ENCODE measurements around the gene CDHR2.

The CDHR2 gene, protein sequence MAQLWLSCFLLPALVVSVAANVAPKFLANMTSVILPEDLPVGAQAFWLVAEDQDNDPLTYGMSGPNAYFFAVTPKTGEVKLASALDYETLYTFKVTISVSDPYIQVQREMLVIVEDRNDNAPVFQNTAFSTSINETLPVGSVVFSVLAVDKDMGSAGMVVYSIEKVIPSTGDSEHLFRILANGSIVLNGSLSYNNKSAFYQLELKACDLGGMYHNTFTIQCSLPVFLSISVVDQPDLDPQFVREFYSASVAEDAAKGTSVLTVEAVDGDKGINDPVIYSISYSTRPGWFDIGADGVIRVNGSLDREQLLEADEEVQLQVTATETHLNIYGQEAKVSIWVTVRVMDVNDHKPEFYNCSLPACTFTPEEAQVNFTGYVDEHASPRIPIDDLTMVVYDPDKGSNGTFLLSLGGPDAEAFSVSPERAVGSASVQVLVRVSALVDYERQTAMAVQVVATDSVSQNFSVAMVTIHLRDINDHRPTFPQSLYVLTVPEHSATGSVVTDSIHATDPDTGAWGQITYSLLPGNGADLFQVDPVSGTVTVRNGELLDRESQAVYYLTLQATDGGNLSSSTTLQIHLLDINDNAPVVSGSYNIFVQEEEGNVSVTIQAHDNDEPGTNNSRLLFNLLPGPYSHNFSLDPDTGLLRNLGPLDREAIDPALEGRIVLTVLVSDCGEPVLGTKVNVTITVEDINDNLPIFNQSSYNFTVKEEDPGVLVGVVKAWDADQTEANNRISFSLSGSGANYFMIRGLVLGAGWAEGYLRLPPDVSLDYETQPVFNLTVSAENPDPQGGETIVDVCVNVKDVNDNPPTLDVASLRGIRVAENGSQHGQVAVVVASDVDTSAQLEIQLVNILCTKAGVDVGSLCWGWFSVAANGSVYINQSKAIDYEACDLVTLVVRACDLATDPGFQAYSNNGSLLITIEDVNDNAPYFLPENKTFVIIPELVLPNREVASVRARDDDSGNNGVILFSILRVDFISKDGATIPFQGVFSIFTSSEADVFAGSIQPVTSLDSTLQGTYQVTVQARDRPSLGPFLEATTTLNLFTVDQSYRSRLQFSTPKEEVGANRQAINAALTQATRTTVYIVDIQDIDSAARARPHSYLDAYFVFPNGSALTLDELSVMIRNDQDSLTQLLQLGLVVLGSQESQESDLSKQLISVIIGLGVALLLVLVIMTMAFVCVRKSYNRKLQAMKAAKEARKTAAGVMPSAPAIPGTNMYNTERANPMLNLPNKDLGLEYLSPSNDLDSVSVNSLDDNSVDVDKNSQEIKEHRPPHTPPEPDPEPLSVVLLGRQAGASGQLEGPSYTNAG (N-terminal part only)

DNA sequence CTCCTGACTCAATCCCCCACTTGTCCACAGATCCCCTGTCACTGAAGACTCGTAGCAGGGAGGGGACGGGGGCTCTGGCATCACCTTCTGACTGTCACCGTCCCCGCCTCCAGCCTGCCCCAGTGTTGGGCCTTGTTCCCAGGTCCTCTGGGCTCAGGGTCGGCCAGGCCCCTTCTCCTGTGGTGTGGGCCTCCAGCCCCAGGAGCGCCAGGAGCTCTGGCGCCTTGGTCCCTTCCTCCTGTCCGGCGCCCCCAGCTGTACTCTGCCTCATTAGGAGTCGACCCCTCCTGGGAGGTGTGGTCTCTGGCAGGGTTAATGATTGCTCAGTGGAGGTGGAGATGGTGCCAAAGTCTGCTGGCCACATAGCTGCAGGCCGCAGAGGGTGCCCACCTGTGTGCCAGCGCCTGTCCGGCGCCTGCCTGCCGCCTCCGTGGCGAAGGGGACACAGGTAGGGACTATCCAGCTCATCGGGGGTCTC lies at the start of gene CDHR2:
TSS of gene CDHR2 (plus strand) at position 376 of the 478 bp plus-strand sequence. CDS start 16,011 bp downstream, outside the sequence.
- DNase-seq: no peak

DNA sequence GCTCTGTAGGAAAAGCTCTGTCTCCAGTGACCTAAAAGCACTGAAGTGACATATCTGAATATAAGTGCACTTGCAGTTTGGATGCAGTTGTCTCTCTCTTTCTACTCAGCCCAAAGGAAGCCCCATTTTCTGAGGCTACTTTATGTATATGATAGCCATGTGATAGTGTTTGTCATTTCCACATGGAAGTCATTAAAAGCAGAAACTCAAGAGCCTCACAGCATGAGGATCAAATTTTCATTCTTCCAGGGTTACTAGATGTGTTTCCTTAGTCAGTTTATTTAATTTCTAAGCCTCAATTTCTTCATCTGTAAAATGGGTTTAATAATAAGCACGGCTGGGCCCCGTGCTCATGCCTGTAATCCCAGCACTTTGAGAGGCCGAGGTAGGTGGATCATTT lies 48.6 kb upstream of the CDHR2 start:
- DNase-seq: no peak

DNA sequence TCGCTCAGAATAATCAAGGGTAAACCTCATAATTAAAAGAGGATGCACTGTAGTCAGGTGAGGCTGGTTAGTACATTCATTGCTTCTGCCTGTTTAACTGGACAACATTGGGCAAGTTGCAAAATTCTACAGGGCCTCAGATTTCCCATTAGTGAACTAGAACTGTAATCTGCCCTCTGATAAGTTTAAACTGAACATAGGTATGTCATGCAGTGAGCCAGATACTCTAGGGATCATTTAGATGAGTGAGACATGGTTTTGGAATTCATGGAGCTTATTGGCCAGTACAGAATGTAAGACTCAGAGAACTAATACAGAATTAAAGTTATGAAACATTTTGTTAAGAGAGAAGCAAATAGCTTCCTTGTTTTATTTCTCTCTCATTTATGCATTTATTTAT lies 47.8 kb upstream of the CDHR2 start:
- no peak for DNase-seq

DNA sequence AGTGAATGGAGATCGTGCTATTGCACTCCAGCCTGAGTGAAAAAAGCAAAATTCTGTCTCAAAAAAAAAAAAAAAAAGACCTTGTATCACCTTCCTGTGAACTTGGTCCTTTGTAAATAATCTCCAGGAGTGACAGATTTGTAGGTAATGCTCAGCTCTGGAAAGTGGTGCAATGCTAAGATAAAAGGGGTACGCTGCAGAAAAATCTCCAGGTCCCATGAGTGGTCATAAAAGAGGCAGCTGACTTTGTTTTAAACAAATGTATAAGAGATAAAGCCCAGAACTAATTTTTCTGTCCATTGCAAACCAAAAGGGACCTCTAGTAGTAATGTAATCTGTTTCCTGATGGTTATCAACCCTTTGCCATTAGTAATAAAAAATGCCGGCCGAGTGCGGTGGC lies 45.6 kb upstream of the CDHR2 start:
- no peak for DNase-seq

DNA sequence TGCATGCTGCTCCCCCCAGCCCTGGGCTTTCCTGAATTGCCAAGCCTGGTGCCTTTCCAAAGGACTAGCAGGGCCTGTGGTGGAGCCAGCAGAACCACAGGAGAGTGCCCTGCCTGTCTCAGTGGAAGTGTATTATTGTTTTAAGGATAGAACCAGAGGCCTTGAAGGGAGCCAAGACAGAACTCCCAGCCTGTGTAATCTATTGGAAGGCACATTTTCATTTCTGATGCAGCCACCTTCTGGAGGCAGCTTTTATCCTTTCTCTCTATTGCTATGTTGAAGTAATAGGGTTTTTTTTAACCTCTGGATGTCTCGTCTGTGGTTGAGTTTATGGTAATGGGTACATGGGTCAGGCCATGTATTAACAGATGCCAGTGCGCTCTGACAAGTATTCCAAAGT lies 41.2 kb upstream of the CDHR2 start:
- DNase-seq: no peak

DNA sequence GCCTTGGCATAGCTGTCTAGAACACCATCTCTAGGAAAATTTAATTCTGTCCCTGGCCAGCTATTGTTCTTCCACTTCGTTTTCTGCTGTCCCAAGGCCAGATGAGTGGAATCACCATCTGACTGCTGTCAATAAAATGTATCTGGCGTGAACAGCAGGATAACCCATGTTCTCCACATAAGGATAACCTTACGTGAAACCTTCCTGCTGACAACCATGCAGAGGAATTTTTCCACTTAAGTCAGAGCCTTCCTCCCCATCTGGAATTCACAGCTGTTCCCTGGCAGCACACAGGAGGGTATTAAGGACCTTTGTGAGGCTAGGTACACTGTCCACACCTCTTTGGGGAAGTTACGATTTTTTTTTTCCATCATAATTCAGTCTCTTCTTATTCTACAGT lies 40.5 kb upstream of the CDHR2 start:
- no peak for DNase-seq

DNA sequence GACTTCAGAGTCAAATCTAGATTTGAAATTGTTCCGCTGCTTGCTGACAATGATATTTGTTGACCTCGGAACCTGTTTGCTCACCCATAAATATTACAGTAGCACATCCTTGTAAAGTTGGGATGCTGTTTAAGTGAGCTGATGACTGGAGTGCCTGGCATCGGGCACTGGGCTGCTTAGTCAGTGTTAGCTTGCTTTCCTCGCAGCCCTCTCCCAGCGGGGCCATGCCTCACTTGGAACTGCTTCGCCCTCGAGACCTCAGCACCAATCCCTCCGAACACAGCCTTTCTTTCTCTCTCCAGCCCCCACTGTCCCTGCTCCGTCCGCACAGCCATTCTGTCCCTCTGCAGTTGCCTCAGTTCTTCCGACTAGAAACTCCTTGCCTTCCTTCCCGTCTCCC lies 35.4 kb upstream of the CDHR2 start:
- DNase-seq: no peak

DNA sequence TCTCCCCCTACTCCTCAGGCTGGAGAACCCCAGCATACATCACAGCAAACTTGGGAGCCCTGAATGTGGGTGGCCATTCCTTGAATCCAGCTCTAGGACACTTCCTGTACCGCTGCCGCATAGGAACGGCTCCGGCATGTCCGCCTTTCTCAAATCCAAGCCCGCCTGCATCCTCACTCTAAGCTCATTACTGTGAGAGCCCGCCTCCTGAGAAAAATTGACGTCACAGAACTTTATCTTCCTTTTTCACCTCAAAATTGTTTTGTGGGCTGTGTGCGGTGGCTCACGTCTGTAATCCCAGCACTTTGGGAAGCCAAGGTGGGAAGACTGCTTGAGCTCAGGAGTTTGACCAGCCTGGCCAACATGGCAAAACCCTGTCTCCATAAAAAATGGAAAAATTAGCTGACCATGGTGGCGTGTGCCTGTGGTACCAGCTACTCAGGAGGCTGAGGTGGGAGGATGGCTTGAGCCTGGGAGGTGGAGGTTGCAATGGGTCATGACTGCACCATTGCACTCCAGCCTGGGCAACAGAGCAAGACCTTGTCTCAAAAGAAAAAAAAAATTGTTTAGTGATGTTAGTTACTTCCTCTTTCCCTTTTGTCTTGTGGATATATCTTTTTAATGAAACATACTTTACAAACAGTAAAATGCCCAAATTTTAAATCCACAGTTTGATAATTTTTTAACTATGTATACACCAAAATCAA lies 34.7 kb upstream of the CDHR2 start:
- no peak for DNase-seq

DNA sequence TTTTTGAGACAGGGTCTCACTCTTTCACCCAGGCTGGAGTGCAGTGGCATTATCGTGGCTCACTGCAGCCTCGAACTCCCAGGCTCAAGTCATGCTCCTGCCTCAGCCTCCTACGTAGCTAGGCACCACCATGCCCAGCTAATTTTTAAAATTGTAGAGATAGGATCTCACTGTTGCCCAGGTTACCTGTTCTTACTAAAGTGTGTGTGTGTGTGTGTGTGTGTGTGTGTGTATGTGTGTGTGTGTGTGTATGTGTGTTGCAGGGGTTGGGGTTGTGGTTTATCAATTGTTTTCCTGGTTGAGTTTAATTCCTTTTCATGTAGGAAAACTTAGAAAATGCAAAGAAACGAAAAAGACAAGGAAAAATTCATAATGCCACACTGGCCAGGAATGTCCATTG lies 33.7 kb upstream of the CDHR2 start:
- no peak for DNase-seq

DNA sequence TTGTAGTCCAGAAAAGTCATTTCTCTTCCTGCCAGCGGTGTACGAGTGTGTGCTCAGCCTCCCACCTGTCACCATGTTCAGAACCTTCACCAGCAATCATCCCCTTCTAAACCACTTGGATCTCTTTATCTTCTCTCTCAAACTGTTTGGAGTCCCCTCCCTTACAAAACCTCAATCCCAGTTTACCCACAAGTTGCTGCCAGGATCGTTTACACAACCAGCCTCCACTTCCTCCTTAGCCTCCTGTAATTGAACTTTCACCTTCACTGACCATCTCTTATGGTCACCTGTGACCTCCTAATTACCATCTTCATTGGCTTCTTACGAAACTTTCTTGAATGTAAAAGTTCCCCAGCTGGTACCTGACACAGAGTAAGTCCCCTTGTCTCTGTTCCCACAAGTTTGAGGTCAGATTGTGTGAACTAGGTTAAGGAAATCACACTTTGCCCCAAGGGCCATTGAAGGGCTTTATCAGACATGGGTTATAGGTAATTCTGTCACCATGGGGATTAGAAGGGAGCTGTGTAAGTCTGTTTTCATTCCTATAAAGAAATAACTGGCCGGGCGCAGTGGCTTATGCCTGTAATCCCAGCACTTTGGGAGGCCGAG lies 32.0 kb upstream of the CDHR2 start:
- DNase-seq: no peak

DNA sequence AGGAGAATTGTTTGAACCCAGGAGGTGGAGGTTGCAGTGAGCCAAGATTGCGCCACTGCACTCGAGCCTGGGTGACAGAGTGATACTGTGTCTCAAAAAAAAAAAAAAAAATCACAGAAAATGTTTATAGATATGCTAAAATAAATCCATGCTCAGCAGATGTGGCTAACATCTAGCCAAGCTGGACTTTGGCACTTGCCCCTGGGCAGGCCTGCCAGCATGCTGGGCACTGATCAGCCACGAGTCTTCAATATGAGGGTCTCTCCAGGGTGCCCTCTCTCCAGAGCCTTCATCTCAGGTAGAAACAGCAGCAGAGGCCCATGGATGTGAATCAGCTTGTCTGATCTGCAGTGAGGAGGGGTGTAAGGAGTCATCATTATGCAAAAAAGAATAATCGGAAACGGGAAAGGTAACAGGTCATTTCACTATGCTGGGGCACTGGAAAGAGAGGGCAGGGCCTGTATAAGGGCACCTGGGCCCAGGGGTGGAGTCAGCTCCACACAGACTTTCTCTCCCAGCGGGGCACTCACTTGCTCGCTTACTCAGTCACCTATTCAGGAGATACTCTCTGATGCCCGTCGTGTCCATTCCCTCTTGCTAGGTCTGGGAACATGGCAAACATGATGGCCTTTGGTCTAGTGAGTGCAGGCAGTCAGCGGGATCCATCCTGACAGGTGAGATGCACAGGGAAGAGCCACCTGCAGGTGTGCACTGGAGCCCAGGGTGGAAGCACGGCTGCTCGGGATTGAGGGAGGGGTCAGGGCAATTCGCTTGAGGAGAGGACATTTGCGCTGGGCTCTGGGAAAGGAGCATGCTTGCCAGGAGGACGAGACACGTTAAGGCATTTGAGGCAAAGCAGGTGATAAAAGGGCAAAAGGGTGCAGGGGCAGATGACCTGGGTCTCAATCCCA lies 29.1 kb upstream of the CDHR2 start:
- no peak for DNase-seq

DNA sequence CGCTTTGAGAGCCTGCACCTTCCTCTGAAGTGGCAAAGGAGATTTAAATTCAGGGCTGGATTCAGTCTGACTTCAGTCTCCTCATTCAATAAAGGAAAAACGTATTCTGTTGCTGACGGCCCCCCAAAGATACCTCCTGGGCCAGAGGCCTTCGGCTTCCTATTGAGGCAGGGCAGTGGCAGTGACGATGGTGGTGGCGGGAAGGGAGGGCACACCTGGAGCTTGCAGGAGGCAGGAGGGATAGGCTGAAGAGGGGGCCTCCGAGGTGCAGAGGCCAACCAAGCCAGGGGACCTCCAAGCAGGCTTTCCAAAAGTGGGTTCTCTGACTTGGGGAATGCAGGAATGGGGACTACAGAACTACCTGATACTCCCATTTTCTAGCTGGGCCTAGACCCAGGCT lies 27.9 kb upstream of the CDHR2 start:
- no peak for DNase-seq

DNA sequence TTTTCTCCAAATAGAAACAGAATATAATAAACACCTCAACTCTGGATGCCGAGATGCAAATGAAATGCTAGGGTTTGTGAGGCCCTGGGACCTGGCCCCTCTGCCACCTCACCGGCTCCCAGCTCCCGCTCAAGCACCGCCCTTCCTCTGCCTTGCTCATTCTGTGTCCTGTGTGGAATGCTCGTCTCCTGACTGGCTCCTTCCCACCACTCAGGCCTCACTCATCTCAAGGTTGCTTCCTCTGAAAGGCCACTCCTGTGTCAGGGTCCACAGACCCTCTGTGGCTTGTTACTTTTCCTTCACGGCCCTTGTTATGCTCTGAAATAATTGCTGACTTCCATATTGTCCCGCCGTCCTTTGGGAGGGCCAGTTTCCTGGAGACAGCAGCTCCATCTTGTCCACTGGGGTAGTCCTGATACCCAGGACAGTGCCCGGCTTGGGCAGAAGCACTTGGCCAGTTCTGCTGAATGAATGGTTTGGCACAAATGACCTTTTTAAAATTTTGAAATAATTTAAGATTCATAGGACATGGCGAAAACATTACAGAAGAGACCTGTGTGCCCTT lies 27.4 kb upstream of the CDHR2 start:
- no peak for DNase-seq

DNA sequence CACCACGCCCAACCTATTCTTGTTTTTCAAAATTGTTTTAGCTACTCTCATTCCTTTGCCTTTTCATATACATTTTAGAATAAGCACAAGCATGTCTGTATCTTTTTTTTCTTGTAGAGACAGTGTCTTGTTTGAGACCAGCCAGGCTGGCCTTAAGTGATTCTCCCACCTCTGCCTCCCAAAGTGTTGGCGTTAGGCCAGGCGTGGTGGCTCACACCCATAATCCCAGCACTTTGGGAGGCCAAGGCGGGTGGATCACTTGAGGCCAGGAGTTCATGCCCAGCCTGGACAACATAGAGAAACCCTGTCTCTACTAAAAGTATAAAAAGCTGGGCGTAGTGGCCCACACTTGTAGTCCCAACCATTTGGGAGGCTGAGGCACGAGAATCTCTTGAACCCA lies 25.0 kb upstream of the CDHR2 start:
- no peak for DNase-seq

DNA sequence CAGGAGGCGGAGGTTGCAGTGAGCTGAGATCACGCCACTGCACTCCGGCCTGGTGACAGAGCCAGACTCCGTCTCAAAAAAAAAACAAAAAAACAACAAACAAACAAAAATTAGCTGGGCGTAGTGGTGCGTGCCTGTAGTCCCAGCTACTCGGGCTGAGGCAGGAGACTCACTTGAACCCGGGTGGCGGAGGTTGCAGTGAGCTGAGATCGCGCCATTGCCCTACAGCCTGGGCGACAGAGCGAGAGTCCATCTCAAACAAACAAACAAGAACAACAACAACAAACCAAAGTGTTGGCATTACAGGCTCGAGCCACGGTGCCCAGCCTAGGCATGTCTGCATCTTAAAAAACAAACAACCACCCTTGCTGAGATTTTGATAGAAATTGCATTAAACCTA lies 24.2 kb upstream of the CDHR2 start:
- no peak for DNase-seq

DNA sequence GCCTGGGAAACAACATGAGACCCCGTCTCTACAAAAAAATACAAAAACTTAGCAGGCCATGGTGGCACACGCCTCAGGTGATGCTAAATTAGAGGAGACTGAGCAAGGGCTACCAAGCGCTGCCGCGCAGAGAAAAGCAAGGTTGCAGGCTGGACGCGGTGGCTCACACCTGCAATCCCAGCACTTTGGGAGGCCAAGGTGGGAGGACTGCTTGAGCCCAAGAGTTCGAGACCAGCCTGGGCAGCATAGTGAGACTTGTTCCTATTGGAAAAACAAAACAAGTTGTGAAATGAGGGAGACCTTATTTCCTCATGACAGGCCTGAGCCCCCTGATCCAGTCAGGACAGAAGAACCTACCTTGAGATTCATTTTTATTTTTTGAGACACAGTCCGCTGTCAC lies 23.5 kb upstream of the CDHR2 start:
- no peak for DNase-seq

DNA sequence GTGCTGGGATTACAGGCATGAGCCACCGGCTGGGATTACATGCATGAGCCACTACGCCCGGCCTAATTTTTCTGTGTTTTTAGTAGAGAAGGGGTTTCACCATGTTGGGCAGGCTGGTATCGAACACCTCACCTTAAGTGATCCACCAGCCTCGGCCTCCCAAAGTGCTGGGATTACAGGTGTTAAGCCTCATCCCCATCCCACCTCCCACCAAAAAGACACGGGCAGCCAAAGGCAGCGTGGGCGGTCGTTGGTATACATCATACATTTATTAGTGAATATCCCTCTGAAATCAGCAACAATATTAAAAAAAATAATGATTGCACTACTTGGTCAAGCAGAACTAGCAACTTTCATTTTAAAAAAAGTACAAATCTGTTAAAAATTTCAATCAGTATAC lies 22.7 kb upstream of the CDHR2 start:
- no peak for DNase-seq

DNA sequence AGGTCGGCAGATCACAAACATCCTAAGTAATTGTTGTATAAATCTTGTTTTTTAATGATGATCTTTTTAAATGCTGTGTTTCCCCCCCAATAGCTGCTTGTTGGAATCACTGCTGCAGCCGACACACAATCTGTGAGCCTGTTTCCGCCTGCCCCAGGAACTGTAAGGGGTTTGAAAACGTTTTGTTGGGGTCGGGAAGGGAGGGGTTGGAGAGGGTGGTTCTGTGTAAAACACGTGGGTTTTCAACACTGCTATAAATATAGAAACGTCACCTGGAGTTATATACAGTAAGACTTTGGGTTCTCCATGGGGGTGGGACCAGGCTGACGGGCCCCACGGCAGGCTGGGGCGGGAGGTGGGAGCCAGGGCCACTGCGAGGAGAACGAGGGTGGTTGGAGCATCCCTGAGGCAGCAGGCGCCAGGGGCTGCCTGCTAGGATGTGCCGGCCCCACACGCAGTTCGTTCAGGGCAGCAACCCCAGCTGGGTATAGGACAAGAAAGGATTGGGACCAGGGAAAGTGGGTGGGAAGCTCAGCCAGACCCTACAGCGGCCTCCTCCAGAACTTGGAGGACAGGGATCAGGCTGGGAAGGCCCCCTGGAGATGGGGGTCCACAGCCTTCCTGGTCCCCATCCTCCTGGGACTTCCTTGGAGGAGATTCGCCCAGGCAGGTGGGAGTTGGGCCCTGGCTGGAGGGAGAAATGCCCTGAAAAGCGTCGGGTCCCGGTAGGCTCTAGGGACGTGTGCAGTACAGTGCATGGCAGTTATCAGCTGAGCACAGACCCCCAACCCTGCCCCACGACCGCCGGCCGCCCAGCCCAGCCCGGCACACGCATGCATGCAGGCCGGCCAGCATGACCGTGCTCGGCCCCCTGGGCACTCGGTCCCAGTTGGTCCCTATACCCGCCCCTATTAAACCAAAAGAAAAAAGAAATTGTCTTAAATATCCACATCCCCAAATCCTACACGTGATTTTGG lies 21.6 kb upstream of the CDHR2 start:
- DNase-seq: no peak

DNA sequence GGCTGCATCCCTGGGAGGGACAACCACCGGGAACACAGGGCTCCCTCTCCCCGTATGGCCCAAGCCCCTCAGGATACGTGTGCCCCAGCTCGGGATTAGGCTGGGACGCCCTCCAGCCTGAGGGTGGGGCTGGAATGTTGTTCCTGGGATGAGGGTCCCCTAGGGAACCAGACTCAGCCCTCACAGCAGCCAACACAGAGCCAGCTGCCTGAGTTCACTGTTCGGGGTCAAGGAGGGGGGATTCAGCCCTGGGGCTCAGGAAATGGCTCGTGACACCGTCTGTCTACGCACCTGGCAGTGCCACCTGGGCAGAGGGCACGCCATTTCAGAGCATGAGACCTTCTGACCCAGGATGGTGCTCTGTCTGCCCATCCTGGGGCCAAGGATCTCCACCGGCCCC lies 20.8 kb upstream of the CDHR2 start:
- no peak for DNase-seq

Data from activated CD8-positive, alpha-beta memory T cell treated with anti-CD3 and anti-CD28 coated beads, Interleukin-2, amount 50 U/mL, for 4 hours (primary cell).